IMR-90 (cell line): ENCODE results near the gene SHROOM3.
"Not testable (repeated sequence)": the region's sequence is repeated elsewhere in the genome, so short reads cannot be mapped to it uniquely, and the experiment has no call there.

Experiments
- CEBPB ChIP-seq: IDR thresholded peaks from 2 replicates; pipeline ENCODE4 v1.6.1; 2012; ENCODE audit warnings: low read depth, low read length, improper control_type of control experiment
- MAFK ChIP-seq: IDR thresholded peaks from 2 replicates; pipeline ENCODE4 v1.6.1; 2012; ENCODE audit warnings: low read depth, low read length, improper control_type of control experiment
- POLR2A ChIP-seq: IDR thresholded peaks from 2 replicates; pipeline ENCODE4 v1.6.1; 2012; ENCODE audit warnings: mild to moderate bottlenecking, low read depth, low read length
- RAD21 ChIP-seq: IDR thresholded peaks from 2 replicates; pipeline ENCODE4 v1.6.1; 2012; ENCODE audit warnings: low read length, improper control_type of control experiment
- SMC3 ChIP-seq: fragments of 150-350 bp; IDR thresholded peaks from 2 replicates; pipeline ENCODE4 v1.6.1; 2016; ENCODE audit warnings: low read depth, mild to moderate bottlenecking, antibody characterized with exemption, low read length, moderate library complexity
- TF ChIP-seq, protein P1 (sequence below): conservative IDR thresholded peaks from 2 replicates; pipeline ENCODE4 v1.5.1; 2012; ENCODE audit warnings: mild to moderate bottlenecking, low read depth, low read length, improper control_type of control experiment
- TF ChIP-seq, protein P2 (sequence below): fragments of 150-350 bp; IDR thresholded peaks from 2 replicates; pipeline ENCODE4 v1.6.1; 2017; ENCODE audit warnings: mild to moderate bottlenecking, antibody characterized with exemption, low read length, low read depth

DNA sequence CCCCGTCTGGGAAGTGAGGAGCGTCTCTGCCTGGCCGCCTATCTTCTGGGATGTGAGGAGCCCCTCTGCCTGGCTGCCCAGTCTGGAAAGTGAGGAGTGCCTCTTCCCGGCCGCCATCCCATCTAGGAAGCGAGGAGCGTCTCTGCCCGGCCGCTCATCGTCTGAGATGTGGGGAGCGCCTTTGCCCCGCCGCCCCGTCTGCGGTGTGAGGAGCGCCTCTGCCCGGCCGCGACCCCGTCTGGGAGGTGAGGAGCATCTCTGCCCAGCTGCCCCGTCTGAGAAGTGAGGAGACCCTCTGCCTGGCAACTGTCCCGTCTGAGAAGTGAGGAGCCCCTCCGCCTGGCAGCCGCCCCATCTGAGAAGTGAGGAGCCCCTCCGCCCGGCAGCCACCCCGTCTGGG, 11.9 kb upstream of the SHROOM3 start:
- TF ChIP-seq, protein P1, sequence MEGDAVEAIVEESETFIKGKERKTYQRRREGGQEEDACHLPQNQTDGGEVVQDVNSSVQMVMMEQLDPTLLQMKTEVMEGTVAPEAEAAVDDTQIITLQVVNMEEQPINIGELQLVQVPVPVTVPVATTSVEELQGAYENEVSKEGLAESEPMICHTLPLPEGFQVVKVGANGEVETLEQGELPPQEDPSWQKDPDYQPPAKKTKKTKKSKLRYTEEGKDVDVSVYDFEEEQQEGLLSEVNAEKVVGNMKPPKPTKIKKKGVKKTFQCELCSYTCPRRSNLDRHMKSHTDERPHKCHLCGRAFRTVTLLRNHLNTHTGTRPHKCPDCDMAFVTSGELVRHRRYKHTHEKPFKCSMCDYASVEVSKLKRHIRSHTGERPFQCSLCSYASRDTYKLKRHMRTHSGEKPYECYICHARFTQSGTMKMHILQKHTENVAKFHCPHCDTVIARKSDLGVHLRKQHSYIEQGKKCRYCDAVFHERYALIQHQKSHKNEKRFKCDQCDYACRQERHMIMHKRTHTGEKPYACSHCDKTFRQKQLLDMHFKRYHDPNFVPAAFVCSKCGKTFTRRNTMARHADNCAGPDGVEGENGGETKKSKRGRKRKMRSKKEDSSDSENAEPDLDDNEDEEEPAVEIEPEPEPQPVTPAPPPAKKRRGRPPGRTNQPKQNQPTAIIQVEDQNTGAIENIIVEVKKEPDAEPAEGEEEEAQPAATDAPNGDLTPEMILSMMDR: not testable (repeated sequence)
- TF ChIP-seq, protein P2, sequence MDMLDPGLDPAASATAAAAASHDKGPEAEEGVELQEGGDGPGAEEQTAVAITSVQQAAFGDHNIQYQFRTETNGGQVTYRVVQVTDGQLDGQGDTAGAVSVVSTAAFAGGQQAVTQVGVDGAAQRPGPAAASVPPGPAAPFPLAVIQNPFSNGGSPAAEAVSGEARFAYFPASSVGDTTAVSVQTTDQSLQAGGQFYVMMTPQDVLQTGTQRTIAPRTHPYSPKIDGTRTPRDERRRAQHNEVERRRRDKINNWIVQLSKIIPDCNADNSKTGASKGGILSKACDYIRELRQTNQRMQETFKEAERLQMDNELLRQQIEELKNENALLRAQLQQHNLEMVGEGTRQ: not testable (repeated sequence)
- TF ChIP-seq POLR2A, RAD21, CEBPB, MAFK, SMC3: not testable (repeated sequence)
